ENCODE measurements around the gene DNAJC30.

The DNAJC30 gene

GRCh38 chr7:73649576-73649975, 33.7 kb downstream of the DNAJC30 start:
- no peak for DNase-seq (ENCODE audit: low read depth in 4 of 4, low spot score in 1 of 4)

GRCh38 chr7:73648593-73649332, 34.5 kb downstream of the DNAJC30 start:
- no peak for DNase-seq (ENCODE audit: low read depth in 4 of 4, low spot score in 1 of 4)

GRCh38 chr7:73647725-73648592, 35.3 kb downstream of the DNAJC30 start:
- DNase-seq (ENCODE audit: low read depth in 4 of 4, low spot score in 1 of 4) = no peak

GRCh38 chr7:73646785-73647724, 36.2 kb downstream of the DNAJC30 start:
- DNase-seq (ENCODE audit: low read depth in 4 of 4, low spot score in 1 of 4) = no peak

- DNase-seq (ENCODE audit: low read depth in 4 of 4, low spot score in 1 of 4) = no peak
Measured at GRCh38 chr7:73645643-73646174, 37.5 kb downstream of the DNAJC30 start.

GRCh38 chr7:73644688-73645286, 38.5 kb downstream of the DNAJC30 start:
- no peak for DNase-seq (ENCODE audit: low read depth in 4 of 4, low spot score in 1 of 4)

GRCh38 chr7:73642834-73643233, 40.4 kb downstream of the DNAJC30 start:
- no peak for DNase-seq (ENCODE audit: low read depth in 4 of 4, low spot score in 1 of 4)

GRCh38 chr7:73638911-73639310, 44.3 kb downstream of the DNAJC30 start:
- DNase-seq (ENCODE audit: low read depth in 4 of 4, low spot score in 1 of 4) = no peak

GRCh38 chr7:73635428-73636200, 47.6 kb downstream of the DNAJC30 start:
- no peak for DNase-seq (ENCODE audit: low read depth in 4 of 4, low spot score in 1 of 4)

- DNase-seq (ENCODE audit: low read depth in 4 of 4, low spot score in 1 of 4) = no peak
Measured at GRCh38 chr7:73633844-73634243, 49.4 kb downstream of the DNAJC30 start.

GRCh38 chr7:73633323-73633722, 49.9 kb downstream of the DNAJC30 start:
- DNase-seq (ENCODE audit: low read depth in 4 of 4, low spot score in 1 of 4) = no peak

GRCh38 chr7:73631558-73631957, 51.7 kb downstream of the DNAJC30 start:
- DNase-seq (ENCODE audit: low read depth in 4 of 4, low spot score in 1 of 4) = no peak

Data from stimulated activated CD4-positive, alpha-beta T cell treated with anti-CD3 and anti-CD28 coated beads, Interleukin-1b, Interleukin-23, amount 100 ng/mL, for 24 hours (primary cell).